CD4-positive, alpha-beta T cell (primary cell): ENCODE results near the gene IL15RA. TPM values are rescaled to one million over a fixed set of nuclear protein-coding genes. Genes with fewer than 3 reads are reported as not detected.

ENCODE experiments used
- ATAC-seq: fragments of 200-7000 bp; cut with Tn5 transposase; one replicate; pipeline ENCODE4 v1.10.0; 2022; ENCODE audit warnings: mild to moderate bottlenecking; ENCODE audit not compliant: poor library complexity
- CTCF ChIA-PET: fragments of 350-600 bp; sonication (Branson Sonifier 250); formaldehyde crosslinking; loops from one replicate; lab custom pipeline; 2021; ENCODE audit warnings: antibody characterized with exemption, inconsistent platforms; lab: Charles Lee
- POLR2A ChIA-PET: fragments of 350-600 bp; sonication (Branson Sonifier 250); formaldehyde crosslinking; loops from one replicate; lab custom pipeline; 2021; ENCODE audit warnings: antibody characterized with exemption, inconsistent platforms; lab: Charles Lee
- DNase-seq, 14 experiments: peaks; one replicate each; pipeline ENCODE4 v3.0.0-alpha.2; 2013 to 2020; ENCODE audit warnings: mixed read lengths in 2 of 14
- H3K27ac ChIP-seq, 2 donors: one replicate each; pipeline versions ENCODE4 v1.5.1 to v1.7.0; 2013; ENCODE audit warnings: low read length in 2 of 2, low read depth in 1 of 2, mild to moderate bottlenecking in 1 of 2
- H3K27me3 ChIP-seq, 2 experiments: 1 replicate in 1 of 2; 2 replicates in 1 of 2; pipeline versions ENCODE4 v1.6.1 to v1.7.0; 2013; ENCODE audit warnings: low read length in 2 of 2, control low read depth in 1 of 2, mild to moderate bottlenecking in 1 of 2, moderate library complexity in 1 of 2; ENCODE audit not compliant: insufficient read depth in 2 of 2, control insufficient read depth in 1 of 2
- H3K36me3 ChIP-seq: one replicate; pipeline ENCODE4 v1.6.1; 2013; ENCODE audit warnings: low read length, control low read depth; ENCODE audit not compliant: insufficient read depth
- H3K4me1 ChIP-seq: one replicate; pipeline ENCODE4 v1.6.1; 2013; ENCODE audit warnings: low read length, control low read depth; ENCODE audit not compliant: insufficient read depth
- H3K4me3 ChIP-seq: one replicate; pipeline ENCODE4 v1.5.1; 2013; ENCODE audit warnings: mild to moderate bottlenecking, low read length, moderate library complexity
- H3K9me3 ChIP-seq, 2 experiments: 1 replicate in 1 of 2; 2 replicates in 1 of 2; pipeline versions ENCODE4 v1.6.1 to v1.7.0; 2013; ENCODE audit warnings: low read length in 2 of 2, mild to moderate bottlenecking in 2 of 2, control low read depth in 1 of 2, moderate library complexity in 1 of 2; ENCODE audit not compliant: control insufficient read depth in 1 of 2, insufficient read depth in 1 of 2
- H3K27ac Mint-ChIP-seq: one replicate; pipeline ENCODE4 v1.8.0; 2020; ENCODE audit warnings: mixed read lengths
- H3K27me3 Mint-ChIP-seq: one replicate; pipeline ENCODE4 v1.8.0; 2021; ENCODE audit warnings: mixed read lengths
- H3K36me3 Mint-ChIP-seq: one replicate; pipeline ENCODE4 v1.8.0; 2021; ENCODE audit warnings: low read depth, mixed read lengths
- H3K4me1 Mint-ChIP-seq: one replicate; pipeline ENCODE4 v1.8.0; 2021; ENCODE audit warnings: low read depth, mixed read lengths
- H3K4me3 Mint-ChIP-seq: one replicate; pipeline ENCODE4 v1.8.0; 2020; ENCODE audit warnings: mild to moderate bottlenecking, mixed read lengths
- H3K9me3 Mint-ChIP-seq: one replicate; pipeline ENCODE4 v1.8.0; 2020; ENCODE audit warnings: mixed read lengths
- CTCF ChIP-seq: fragments of 200-600 bp; IDR thresholded peaks from one replicate; pipeline ENCODE4 v1.8.0; 2022; ENCODE audit warnings: antibody characterized with exemption, mild to moderate bottlenecking
- intact Hi-C, 2 experiments: fragments of 100-400 bp; cut with DNase I in 1 of 2; cut with micrococcal nuclease in 1 of 2; formaldehyde crosslinking; loops; one replicate each; pipeline versions ENCODE4 v1.15.1 to v1.9.0; 2023 to 2025; cut with DNase I, micrococcal nuclease
- total RNA-seq, 174 experiments: library from RNA in 2 of 174; stranded (reverse) in 2 of 174; gene quantifications; one replicate each; pipeline ENCODE4 v1.2.3 and lab custom pipeline; 2021 to 2026

IL15RA gene
- total RNA-seq, 2 experiments from 2014 or later: 4.4 TPM

- peaks cover 0 to 7% of the 10 kb centered on the region in 2 experiments for H3K9me3 ChIP-seq
- no peaks in the 10 kb centered on the region for H3K4me1 Mint-ChIP-seq
- H3K9me3 Mint-ChIP-seq: peaks cover 11% of the 10 kb centered on the region
- ATAC-seq: no peak
- no peaks in the 10 kb centered on the region for H3K36me3 ChIP-seq
- H3K36me3 Mint-ChIP-seq: no peaks in the 10 kb centered on the region
- no peak for DNase-seq
- H3K27me3 ChIP-seq: no peaks in the 10 kb centered on the region
- no peak overlapping the region for H3K4me3 ChIP-seq
- intact Hi-C loops: no loop called here
- H3K4me1 ChIP-seq: no peaks in the 10 kb centered on the region
- H3K27me3 Mint-ChIP-seq: no peaks in the 10 kb centered on the region
- no peak overlapping the region for H3K27ac Mint-ChIP-seq
- POLR2A ChIA-PET: interaction anchor here (0.9 kb wide), 1 partner anchor 62 kb away, joined by 3 read pairs; no protein-coding TSS in a partner anchor
- TF ChIP-seq CTCF: no peak
- H3K27ac ChIP-seq: no peak overlapping the region
- no peak overlapping the region for H3K4me3 Mint-ChIP-seq
- CTCF ChIA-PET: interaction anchor here (1.1 to 1.6 kb wide), 2 partner anchors 10 to 18 kb away, joined by 3 read pairs; no protein-coding TSS in a partner anchor
These were observed 11.1 kb upstream of the IL15RA start for GRCh38 chr10:5988336-5988920.

DNA sequence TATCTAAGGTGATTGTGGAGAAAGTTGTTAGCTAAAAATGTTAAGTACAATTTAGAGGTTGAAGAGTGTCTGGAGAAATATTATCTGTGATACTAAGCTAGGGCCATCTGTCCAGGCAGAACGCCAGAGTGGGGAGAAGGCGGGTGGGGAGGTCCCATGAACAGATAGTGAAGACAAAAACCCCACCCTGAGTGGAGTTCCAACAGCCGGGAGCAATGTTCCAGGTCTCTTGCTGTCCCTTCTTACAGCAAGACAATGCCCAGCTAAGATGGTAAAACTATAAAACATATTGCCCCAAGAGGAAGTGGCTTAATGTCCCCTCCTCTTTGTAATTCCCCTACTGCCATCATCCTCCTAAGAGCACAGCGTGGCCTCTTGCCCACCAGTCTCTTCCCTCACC lies 10.4 kb upstream of the IL15RA start:
- no peak overlapping the region for H3K27ac ChIP-seq
- no peaks in the 10 kb centered on the region for H3K27me3 ChIP-seq
- ATAC-seq (no peak), DNase-seq (no peak)
- peaks cover 0 to 7% of the 10 kb centered on the region in 2 experiments for H3K9me3 ChIP-seq
- ChIA-PET CTCF (interaction anchor here (1.6 kb wide), 1 partner anchor 9 kb away, joined by 3 read pairs; no protein-coding TSS in a partner anchor), POLR2A (interaction anchor here (0.9 kb wide), 1 partner anchor 63 kb away, joined by 3 read pairs; no protein-coding TSS in a partner anchor)
- H3K9me3 Mint-ChIP-seq: peaks cover 11% of the 10 kb centered on the region
- H3K4me1 ChIP-seq: no peaks in the 10 kb centered on the region
- no peak overlapping the region for H3K4me3 Mint-ChIP-seq
- H3K27me3 Mint-ChIP-seq: no peaks in the 10 kb centered on the region
- no peaks in the 10 kb centered on the region for H3K36me3 Mint-ChIP-seq
- H3K36me3 ChIP-seq: no peaks in the 10 kb centered on the region
- no peak overlapping the region for H3K27ac Mint-ChIP-seq
- no peak overlapping the region for H3K4me3 ChIP-seq
- no peak for TF ChIP-seq CTCF
- H3K4me1 Mint-ChIP-seq: no peaks in the 10 kb centered on the region
- intact Hi-C loops: no loop called here

DNA sequence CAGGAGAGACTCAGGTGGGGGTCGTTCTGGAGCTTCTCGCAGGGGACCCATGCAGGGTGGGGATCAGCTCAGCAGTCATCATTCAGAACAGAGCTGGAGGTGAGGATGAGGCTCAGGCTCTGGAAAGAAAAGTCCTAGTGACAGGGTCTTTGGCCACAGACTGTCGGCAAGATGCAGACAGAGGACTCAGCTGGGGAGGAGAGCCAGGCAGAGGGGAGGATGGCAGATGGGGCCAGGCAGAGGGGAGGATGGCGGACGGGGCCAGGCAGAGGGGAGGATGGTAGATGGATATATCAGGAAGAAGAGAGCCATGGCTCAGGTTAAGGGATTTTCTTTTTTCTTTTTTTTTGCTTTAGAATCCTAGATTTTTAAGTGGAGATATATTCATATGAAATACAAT lies 7.7 kb upstream of the IL15RA start:
- H3K27ac ChIP-seq: no peak overlapping the region
- Mint-ChIP-seq H3K4me3 (no peak overlapping the region), H3K27ac (no peak overlapping the region), H3K27me3 (no peaks in the 10 kb centered on the region), H3K4me1 (peaks cover 3% of the 10 kb centered on the region), H3K9me3 (no peaks in the 10 kb centered on the region), H3K36me3 (no peaks in the 10 kb centered on the region)
- intact Hi-C loops: no loop called here
- ATAC-seq: no peak
- CTCF ChIA-PET: no interaction called here
- DNase-seq: no peak
- no peaks in the 10 kb centered on the region for H3K4me1 ChIP-seq
- H3K4me3 ChIP-seq: no peak overlapping the region
- no peaks in the 10 kb centered on the region for H3K36me3 ChIP-seq
- no peaks in the 10 kb centered on the region for H3K27me3 ChIP-seq
- no peak for TF ChIP-seq CTCF
- POLR2A ChIA-PET: no interaction called here
- H3K9me3 ChIP-seq: no peaks in the 10 kb centered on the region
